ENCODE results near the gene ADAMTS5.

Gene ADAMTS5

DNA sequence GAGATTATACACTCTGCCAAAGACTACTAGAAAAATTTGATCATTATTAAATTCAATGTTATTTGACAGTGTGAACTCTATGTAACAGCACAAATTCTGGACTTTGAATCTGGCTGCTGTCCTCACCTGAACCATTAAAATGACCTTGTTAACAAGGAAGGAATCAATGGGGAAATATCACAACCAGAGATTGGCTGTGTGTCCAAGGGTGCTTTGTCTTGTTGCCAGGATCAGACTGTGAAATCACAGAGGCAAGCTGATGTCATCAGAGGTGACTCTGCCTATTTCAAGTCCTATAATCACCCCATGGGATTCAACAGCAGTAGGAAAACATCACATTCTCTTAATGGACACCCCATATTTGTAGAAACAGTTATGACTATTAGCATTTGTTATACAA is 46.8 kb downstream of the ADAMTS5 start:
- H3K4me3 ChIP-seq (ENCODE audit: insufficient read depth, low read length, poor library complexity, severe bottlenecking) = no peak overlapping the region
- no peak overlapping the region for H2AFZ ChIP-seq (ENCODE audit: low read depth, low read length, severe bottlenecking)
- no peaks in the 10 kb centered on the region for H4K20me1 ChIP-seq (ENCODE audit: low read depth, low read length)
- no peaks in the 10 kb centered on the region for H3K36me3 ChIP-seq (ENCODE audit: low read length)
- no peak for TF ChIP-seq EZH2phosphoT487 (conservative IDR thresholded peaks at IDR 0.05; ENCODE audit: low read length)
- TF ChIP-seq, protein P1, sequence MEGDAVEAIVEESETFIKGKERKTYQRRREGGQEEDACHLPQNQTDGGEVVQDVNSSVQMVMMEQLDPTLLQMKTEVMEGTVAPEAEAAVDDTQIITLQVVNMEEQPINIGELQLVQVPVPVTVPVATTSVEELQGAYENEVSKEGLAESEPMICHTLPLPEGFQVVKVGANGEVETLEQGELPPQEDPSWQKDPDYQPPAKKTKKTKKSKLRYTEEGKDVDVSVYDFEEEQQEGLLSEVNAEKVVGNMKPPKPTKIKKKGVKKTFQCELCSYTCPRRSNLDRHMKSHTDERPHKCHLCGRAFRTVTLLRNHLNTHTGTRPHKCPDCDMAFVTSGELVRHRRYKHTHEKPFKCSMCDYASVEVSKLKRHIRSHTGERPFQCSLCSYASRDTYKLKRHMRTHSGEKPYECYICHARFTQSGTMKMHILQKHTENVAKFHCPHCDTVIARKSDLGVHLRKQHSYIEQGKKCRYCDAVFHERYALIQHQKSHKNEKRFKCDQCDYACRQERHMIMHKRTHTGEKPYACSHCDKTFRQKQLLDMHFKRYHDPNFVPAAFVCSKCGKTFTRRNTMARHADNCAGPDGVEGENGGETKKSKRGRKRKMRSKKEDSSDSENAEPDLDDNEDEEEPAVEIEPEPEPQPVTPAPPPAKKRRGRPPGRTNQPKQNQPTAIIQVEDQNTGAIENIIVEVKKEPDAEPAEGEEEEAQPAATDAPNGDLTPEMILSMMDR (IDR thresholded peaks at IDR 0.05; ENCODE audit: insufficient read depth, low read length, poor library complexity, severe bottlenecking) = no peak
- H3K9me2 ChIP-seq (replicated peaks; ENCODE audit: insufficient read depth, low read length) = no peaks in the 10 kb centered on the region
- no peak overlapping the region for H3K27ac ChIP-seq (ENCODE audit: low read depth, low read length)
- H3F3A ChIP-seq (ENCODE audit: insufficient read depth) = no peaks in the 10 kb centered on the region
- H3K9me3 ChIP-seq (ENCODE audit: insufficient read depth, low read length) = 0 out of 2 replicates have a peak, but pooled peaks cover 3% of the 10 kb centered on the region
- H3K79me2 ChIP-seq (ENCODE audit: insufficient read depth, low read length) = no peaks in the 10 kb centered on the region
- H3K9ac ChIP-seq (ENCODE audit: low read length) = no peak overlapping the region
- no peaks in the 10 kb centered on the region for H3K27me3 ChIP-seq (ENCODE audit: low read length)
- H3K4me2 ChIP-seq (ENCODE audit: low read depth, low read length, poor library complexity, severe bottlenecking) = no peak overlapping the region

DNA sequence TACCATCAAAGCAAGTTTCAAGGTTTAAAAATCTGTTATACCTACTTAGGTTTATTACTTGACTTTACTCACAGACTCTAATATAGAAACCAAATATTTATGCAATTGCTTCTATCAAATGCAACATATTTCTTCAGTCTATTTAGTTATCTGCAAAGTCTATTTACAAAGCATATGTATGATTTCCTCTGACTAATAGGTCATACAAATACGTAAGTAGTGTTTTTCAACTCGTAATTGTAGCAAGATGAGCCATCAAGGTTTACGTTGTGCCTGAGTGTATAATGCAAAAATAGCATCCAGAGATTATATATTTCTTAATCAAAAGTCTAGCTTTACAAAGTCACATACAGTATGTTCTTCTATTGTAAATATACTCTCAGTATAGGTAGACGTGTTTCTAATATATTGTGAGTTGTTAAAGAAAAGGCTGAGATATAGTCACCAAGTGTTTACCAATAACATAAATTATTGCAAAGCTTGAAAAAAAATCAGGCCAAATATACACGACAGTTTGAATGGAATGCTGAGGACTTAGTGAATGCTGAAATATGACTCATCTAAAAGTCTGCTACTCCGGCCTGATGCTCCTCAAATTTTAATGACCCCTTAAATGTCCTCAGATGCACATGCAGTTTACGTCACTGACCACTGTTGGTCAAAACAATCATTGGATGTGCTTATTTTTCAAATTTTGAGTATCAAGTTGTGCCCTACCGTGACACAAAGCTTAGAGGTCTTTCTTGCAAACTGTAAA is 48.4 kb downstream of the ADAMTS5 start:
- TF ChIP-seq, protein P1 (IDR thresholded peaks at IDR 0.05; ENCODE audit: insufficient read depth, low read length, poor library complexity, severe bottlenecking) = no peak
- TF ChIP-seq EZH2phosphoT487 (conservative IDR thresholded peaks at IDR 0.05; ENCODE audit: low read length) = no peak
- Histone ChIP-seq H3K9me3 (ENCODE audit: insufficient read depth, low read length) (peaks cover 17% of the 10 kb centered on the region; the same call in 1 of the 2 replicates), H2AFZ (ENCODE audit: low read depth, low read length, severe bottlenecking) (no peak overlapping the region), H3K4me3 (ENCODE audit: insufficient read depth, low read length, poor library complexity, severe bottlenecking) (no peak overlapping the region), H3K9me2 (replicated peaks; ENCODE audit: insufficient read depth, low read length) (no peaks in the 10 kb centered on the region), H3K27ac (ENCODE audit: low read depth, low read length) (no peak overlapping the region), H4K20me1 (ENCODE audit: low read depth, low read length) (no peaks in the 10 kb centered on the region), H3K27me3 (ENCODE audit: low read length) (no peaks in the 10 kb centered on the region), H3K9ac (ENCODE audit: low read length) (no peak overlapping the region), H3K79me2 (ENCODE audit: insufficient read depth, low read length) (no peaks in the 10 kb centered on the region), H3K36me3 (ENCODE audit: low read length) (no peaks in the 10 kb centered on the region), H3F3A (ENCODE audit: insufficient read depth) (no peaks in the 10 kb centered on the region), H3K4me2 (ENCODE audit: low read depth, low read length, poor library complexity, severe bottlenecking) (no peak overlapping the region)

DNA sequence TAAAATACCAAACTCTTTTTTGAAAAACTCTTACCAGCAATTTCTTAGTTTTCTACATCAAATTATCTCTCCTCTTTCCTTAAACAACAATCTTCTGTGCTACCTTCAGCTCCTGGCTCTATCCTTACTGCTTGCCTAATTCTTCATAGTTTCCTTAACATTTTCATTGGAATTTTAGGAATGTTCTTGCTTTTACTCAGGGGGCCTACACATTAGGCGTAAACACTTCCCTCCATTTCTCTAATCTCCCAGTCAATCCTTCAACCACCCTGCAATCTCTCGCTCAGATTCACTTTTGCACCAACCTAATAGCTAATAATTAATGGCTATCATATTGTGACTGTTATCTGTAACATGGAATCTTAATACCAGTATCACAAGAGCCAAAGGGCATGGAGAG is 50.1 kb downstream of the ADAMTS5 start:
- no peaks in the 10 kb centered on the region for H3F3A ChIP-seq (ENCODE audit: insufficient read depth)
- no peaks in the 10 kb centered on the region for H4K20me1 ChIP-seq (ENCODE audit: low read depth, low read length)
- no peaks in the 10 kb centered on the region for H3K9me2 ChIP-seq (replicated peaks; ENCODE audit: insufficient read depth, low read length)
- peaks cover 23% of the 10 kb centered on the region; the same call in 1 of the 2 replicates for H3K9me3 ChIP-seq (ENCODE audit: insufficient read depth, low read length)
- H3K4me3 ChIP-seq (ENCODE audit: insufficient read depth, low read length, poor library complexity, severe bottlenecking) = no peak overlapping the region
- no peaks in the 10 kb centered on the region for H3K36me3 ChIP-seq (ENCODE audit: low read length)
- no peaks in the 10 kb centered on the region for H3K79me2 ChIP-seq (ENCODE audit: insufficient read depth, low read length)
- no peak overlapping the region for H3K4me2 ChIP-seq (ENCODE audit: low read depth, low read length, poor library complexity, severe bottlenecking)
- no peak overlapping the region for H2AFZ ChIP-seq (ENCODE audit: low read depth, low read length, severe bottlenecking)
- H3K27me3 ChIP-seq (ENCODE audit: low read length) = no peaks in the 10 kb centered on the region
- TF ChIP-seq EZH2phosphoT487 (conservative IDR thresholded peaks at IDR 0.05; ENCODE audit: low read length) = no peak
- TF ChIP-seq, protein P1 (IDR thresholded peaks at IDR 0.05; ENCODE audit: insufficient read depth, low read length, poor library complexity, severe bottlenecking) = no peak
- no peak overlapping the region for H3K27ac ChIP-seq (ENCODE audit: low read depth, low read length)
- H3K9ac ChIP-seq (ENCODE audit: low read length) = no peak overlapping the region
